Loucy (cell line): Measurements from ENCODE around the gene GOLGA1.

Experiments used
- EZH2phosphoT487 ChIP-seq: fragments of 200-600 bp; IDR thresholded peaks from 2 replicates; pipeline ENCODE4 v1.6.1; 2018; ENCODE audit warnings: antibody characterized with exemption, mild to moderate bottlenecking, moderate library complexity, borderline replicate concordance
- TF ChIP-seq, protein P1 (sequence below): fragments of 200-600 bp; sonication (generic); conservative IDR thresholded peaks from 2 replicates; pipeline ENCODE4 v1.5.1; 2014; ENCODE audit warnings: mild to moderate bottlenecking, antibody characterized with exemption, low read length

DNA sequence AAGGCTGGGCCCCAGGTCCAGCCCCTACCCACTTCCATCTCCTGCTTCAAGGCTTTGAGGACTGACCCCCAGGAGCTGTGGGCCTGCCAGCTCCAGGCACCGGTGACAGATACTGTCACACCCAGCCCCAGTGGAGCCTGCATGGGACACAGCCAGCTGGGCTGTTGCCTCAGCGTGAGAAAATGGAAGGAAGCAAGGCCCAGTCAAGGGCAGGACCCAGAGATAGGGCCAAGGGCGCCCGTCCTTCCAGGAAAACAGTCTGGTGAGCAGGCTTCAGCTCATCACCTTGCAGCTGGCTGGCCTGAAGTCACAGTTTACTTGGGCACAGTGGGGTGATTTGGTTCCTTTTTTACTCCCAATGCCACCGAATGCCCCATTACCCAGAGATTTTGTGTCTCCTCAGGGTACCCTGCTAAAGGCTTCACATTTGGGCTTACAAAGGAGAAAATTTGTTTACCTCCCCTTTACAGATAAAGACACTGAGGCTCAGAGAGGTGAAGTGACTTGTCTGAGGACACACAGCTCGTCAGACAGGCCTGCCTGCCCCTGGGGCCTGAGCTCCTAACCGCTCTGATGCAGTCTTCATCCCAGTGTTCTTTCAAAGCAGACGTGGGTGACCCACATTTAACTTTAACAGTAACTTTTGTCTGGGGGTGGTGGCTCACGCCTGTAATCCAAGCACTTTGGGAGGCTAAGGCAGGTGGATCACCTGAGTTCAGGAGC is 109.1 kb downstream of the GOLGA1 start:
- TF ChIP-seq, protein P1, sequence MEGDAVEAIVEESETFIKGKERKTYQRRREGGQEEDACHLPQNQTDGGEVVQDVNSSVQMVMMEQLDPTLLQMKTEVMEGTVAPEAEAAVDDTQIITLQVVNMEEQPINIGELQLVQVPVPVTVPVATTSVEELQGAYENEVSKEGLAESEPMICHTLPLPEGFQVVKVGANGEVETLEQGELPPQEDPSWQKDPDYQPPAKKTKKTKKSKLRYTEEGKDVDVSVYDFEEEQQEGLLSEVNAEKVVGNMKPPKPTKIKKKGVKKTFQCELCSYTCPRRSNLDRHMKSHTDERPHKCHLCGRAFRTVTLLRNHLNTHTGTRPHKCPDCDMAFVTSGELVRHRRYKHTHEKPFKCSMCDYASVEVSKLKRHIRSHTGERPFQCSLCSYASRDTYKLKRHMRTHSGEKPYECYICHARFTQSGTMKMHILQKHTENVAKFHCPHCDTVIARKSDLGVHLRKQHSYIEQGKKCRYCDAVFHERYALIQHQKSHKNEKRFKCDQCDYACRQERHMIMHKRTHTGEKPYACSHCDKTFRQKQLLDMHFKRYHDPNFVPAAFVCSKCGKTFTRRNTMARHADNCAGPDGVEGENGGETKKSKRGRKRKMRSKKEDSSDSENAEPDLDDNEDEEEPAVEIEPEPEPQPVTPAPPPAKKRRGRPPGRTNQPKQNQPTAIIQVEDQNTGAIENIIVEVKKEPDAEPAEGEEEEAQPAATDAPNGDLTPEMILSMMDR: no peak
- TF ChIP-seq EZH2phosphoT487: no peak
